H1 (cell line): ENCODE measurements around the gene AHCY.

Experiments
- CTCF ChIP-seq, 3 experiments: IDR thresholded peaks; 1 replicate in 2 of 3; 2 replicates in 1 of 3; pipeline versions ENCODE4 v1.5.1 to v1.6.1; 2011; ENCODE audit warnings: low read length in 3 of 3, mild to moderate bottlenecking in 3 of 3, inconsistent platforms in 2 of 3, low read depth in 1 of 3, moderate library complexity in 1 of 3; ENCODE audit not compliant: insufficient read depth in 1 of 3; ENCODE audit errors: control extremely low read depth in 1 of 3
- EGR1 ChIP-seq: IDR thresholded peaks from 2 replicates; pipeline ENCODE4 v1.6.1; 2011; ENCODE audit warnings: low read depth, low read length, borderline replicate concordance
- EP300 ChIP-seq, 2 experiments: IDR thresholded peaks; 1 replicate in 1 of 2; 2 replicates in 1 of 2; pipeline ENCODE4 v1.6.1; 2011 to 2012; ENCODE audit warnings: low read depth in 2 of 2, low read length in 2 of 2, mild to moderate bottlenecking in 2 of 2, borderline replicate concordance in 1 of 2, inconsistent platforms in 1 of 2, moderate library complexity in 1 of 2
- MAFK ChIP-seq: IDR thresholded peaks from 2 replicates; pipeline ENCODE4 v1.6.1; 2012; ENCODE audit warnings: low read depth, mild to moderate bottlenecking, improper control_type of control experiment, low read length
- RFX5 ChIP-seq: IDR thresholded peaks from 2 replicates; pipeline ENCODE4 v1.6.1; 2011; ENCODE audit warnings: low read depth, low read length, improper control_type of control experiment, borderline replicate concordance
- SP1 ChIP-seq: IDR thresholded peaks from 2 replicates; pipeline ENCODE4 v1.6.1; 2011; ENCODE audit warnings: low read depth, low read length

DNA sequence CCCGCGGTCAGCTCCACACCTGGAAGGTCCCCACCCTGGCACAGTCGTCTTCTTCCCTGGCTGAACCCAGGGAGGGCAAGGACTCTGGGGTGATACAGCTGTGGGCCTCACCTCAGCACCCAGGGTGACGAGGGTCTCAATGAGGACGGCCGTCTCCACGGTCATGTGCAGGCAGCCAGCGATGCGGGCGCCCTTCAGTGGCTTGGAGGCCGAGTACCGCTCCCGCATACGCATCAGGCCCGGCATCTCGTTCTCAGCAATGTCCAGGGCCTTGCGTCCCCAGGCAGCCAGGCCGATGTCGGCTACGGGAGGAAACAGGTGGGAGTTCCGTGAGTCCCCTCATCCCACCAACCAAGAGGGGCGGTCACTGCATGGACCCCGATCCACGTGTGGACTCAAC is 7.9 kb downstream of the AHCY start:
- TF ChIP-seq RFX5 (no peak), MAFK (no peak), EP300 (IDR thresholded peaks at IDR 0.05; ENCODE audit: borderline replicate concordance in 1 of 2, low read depth in 2 of 2, low read length in 2 of 2) (no peak), EGR1 (no peak), CTCF (IDR thresholded peaks at IDR 0.05; ENCODE audit: control extremely low read depth in 1 of 3, insufficient read depth in 1 of 3, low read depth in 1 of 3, low read length in 3 of 3) (no peak), SP1 (no peak)
